Activated CD8-positive, alpha-beta memory T cell treated with anti-CD3 and anti-CD28 coated beads for 24 hours (primary cell): ENCODE data around the gene CNTNAP1.
"Not testable (repeated sequence)": the region's sequence is repeated elsewhere in the genome, so short reads cannot be mapped to it uniquely, and the experiment has no call there.

ENCODE experiments used
- DNase-seq: peaks from one replicate; pipeline ENCODE4 v3.0.0-alpha.2; 2020

CNTNAP1 gene

GRCh38 chr17:42686520-42687128 lies 4.3 kb downstream of the CNTNAP1 start:
- DNase-seq = no peak

- DNase-seq = no peak
Measured at GRCh38 chr17:42687707-42688320, 5.5 kb downstream of the CNTNAP1 start.

- DNase-seq = no peak
Measured at GRCh38 chr17:42690596-42690995, 8.3 kb downstream of the CNTNAP1 start.

- no peak for DNase-seq
Measured at GRCh38 chr17:42691021-42691545, 8.8 kb downstream of the CNTNAP1 start.

GRCh38 chr17:42692489-42692888 lies 10.2 kb downstream of the CNTNAP1 start:
- no peak for DNase-seq

- DNase-seq = no peak
Measured at GRCh38 chr17:42694524-42694923, 12.2 kb downstream of the CNTNAP1 start.

GRCh38 chr17:42695500-42695899 lies 13.2 kb downstream of the CNTNAP1 start:
- DNase-seq = no peak

- DNase-seq = no peak
Measured at GRCh38 chr17:42697108-42697811, 14.9 kb downstream of the CNTNAP1 start.

- DNase-seq = no peak
Measured at GRCh38 chr17:42698736-42699414, 16.5 kb downstream of the CNTNAP1 start.

- no peak for DNase-seq
Measured at GRCh38 chr17:42699415-42699740, 17.0 kb downstream of the CNTNAP1 start.

GRCh38 chr17:42700586-42701289 lies 18.4 kb downstream of the CNTNAP1 start:
- no peak for DNase-seq

- no peak for DNase-seq
Measured at GRCh38 chr17:42702446-42702845, 20.1 kb downstream of the CNTNAP1 start.

GRCh38 chr17:42704490-42704836 lies 22.1 kb downstream of the CNTNAP1 start:
- no peak for DNase-seq

- no peak for DNase-seq
Measured at GRCh38 chr17:42704837-42705494, 22.6 kb downstream of the CNTNAP1 start.

GRCh38 chr17:42706732-42707131 lies 24.4 kb downstream of the CNTNAP1 start:
- DNase-seq = no peak

- no peak for DNase-seq
Measured at GRCh38 chr17:42708588-42708987, 26.3 kb downstream of the CNTNAP1 start.

- DNase-seq = no peak
Measured at GRCh38 chr17:42709561-42709960, 27.2 kb downstream of the CNTNAP1 start.

GRCh38 chr17:42720996-42721583 lies 38.8 kb downstream of the CNTNAP1 start:
- DNase-seq = no peak

- DNase-seq = no peak
Measured at GRCh38 chr17:42723636-42724035, 41.3 kb downstream of the CNTNAP1 start.

- DNase-seq = no peak
Measured at GRCh38 chr17:42725143-42725542, 42.8 kb downstream of the CNTNAP1 start.

GRCh38 chr17:42740699-42741098 lies 58.4 kb downstream of the CNTNAP1 start:
- no peak for DNase-seq

- DNase-seq = not testable (repeated sequence)
Measured at GRCh38 chr17:42742916-42743315, 60.6 kb downstream of the CNTNAP1 start.
